Measurements from ENCODE around the gene TRAIP. TPM values are rescaled to one million over a fixed set of nuclear protein-coding genes. Genes with fewer than 3 reads are reported as not detected.
A peak's percentile ranks its signal among the peaks of the same experiment; 100 is the strongest.

The TRAIP gene
- total RNA-seq, 1 donor from 2014 or later = 6.2 TPM

DNA sequence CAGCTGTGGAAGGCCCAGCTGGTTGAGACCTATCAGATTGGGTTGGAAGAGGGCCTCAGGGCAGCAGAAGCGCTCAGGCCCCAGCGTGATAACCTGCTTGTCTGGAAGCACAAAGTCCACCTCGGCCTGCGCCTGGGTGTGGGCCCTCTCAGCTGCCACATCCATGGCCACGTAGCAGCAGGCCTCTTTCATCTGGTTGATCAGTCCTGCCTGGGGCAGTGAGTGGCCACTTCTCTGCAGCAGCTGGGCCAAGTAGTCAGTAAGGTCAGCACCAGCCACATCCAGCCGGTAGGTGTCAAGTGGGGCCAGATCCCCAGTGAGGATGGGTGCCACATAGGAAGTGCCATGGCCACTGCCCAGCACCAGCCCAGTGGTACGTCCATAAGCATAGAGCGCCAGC lies 17.3 kb upstream of the TRAIP start:
- H3K36me3 Mint-ChIP-seq (ENCODE audit: low read depth, unreplicated experiment) = no peaks in the 10 kb centered on the region
- no peak overlapping the region for H3K27ac Mint-ChIP-seq (ENCODE audit: unreplicated experiment)
- peaks cover 10% of the 10 kb centered on the region for H3K27me3 Mint-ChIP-seq (ENCODE audit: unreplicated experiment)
- no peaks in the 10 kb centered on the region for H3K9me3 Mint-ChIP-seq (ENCODE audit: unreplicated experiment)
- TF ChIP-seq, protein P1, sequence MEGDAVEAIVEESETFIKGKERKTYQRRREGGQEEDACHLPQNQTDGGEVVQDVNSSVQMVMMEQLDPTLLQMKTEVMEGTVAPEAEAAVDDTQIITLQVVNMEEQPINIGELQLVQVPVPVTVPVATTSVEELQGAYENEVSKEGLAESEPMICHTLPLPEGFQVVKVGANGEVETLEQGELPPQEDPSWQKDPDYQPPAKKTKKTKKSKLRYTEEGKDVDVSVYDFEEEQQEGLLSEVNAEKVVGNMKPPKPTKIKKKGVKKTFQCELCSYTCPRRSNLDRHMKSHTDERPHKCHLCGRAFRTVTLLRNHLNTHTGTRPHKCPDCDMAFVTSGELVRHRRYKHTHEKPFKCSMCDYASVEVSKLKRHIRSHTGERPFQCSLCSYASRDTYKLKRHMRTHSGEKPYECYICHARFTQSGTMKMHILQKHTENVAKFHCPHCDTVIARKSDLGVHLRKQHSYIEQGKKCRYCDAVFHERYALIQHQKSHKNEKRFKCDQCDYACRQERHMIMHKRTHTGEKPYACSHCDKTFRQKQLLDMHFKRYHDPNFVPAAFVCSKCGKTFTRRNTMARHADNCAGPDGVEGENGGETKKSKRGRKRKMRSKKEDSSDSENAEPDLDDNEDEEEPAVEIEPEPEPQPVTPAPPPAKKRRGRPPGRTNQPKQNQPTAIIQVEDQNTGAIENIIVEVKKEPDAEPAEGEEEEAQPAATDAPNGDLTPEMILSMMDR (IDR thresholded peaks at IDR 0.05; ENCODE audit: unreplicated experiment) = no peak
- no peak overlapping the region for H3K4me3 Mint-ChIP-seq (ENCODE audit: unreplicated experiment)
- no peak for DNase-seq (ENCODE audit: low spot score)
- H3K4me1 Mint-ChIP-seq (ENCODE audit: unreplicated experiment) = no peaks in the 10 kb centered on the region

DNA sequence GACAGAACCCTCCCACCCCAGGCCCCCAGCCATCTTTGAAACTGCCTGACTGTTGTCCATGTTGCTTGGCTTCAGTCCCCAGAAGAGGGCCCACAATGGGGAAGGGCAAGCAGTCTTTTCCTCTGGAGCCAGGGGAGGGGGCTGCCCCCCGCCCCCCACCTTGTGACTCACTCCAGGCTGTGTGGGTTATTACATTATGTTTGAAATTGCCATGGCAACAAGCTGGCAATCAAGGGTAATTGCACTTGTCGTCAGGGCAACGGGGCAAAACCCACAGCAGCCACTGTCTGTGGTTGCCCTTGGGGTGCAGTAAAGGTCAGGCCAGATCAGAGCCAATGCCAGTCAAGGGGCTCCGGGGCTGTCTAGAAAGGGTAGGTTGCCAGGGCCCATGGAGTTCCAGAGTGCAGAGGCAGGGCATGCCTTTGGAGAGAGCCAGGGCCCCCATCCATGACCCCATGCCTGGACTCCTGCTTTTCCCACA lies 16.5 kb upstream of the TRAIP start:
- Mint-ChIP-seq H3K27ac (ENCODE audit: unreplicated experiment) (no peak overlapping the region), H3K4me1 (ENCODE audit: unreplicated experiment) (no peaks in the 10 kb centered on the region), H3K9me3 (ENCODE audit: unreplicated experiment) (no peaks in the 10 kb centered on the region), H3K36me3 (ENCODE audit: low read depth, unreplicated experiment) (no peaks in the 10 kb centered on the region), H3K27me3 (ENCODE audit: unreplicated experiment) (peaks cover 13% of the 10 kb centered on the region), H3K4me3 (ENCODE audit: unreplicated experiment) (no peak overlapping the region)
- TF ChIP-seq, protein P1 (IDR thresholded peaks at IDR 0.05; ENCODE audit: unreplicated experiment) = no peak
- DNase-seq (ENCODE audit: low spot score) = no peak

DNA sequence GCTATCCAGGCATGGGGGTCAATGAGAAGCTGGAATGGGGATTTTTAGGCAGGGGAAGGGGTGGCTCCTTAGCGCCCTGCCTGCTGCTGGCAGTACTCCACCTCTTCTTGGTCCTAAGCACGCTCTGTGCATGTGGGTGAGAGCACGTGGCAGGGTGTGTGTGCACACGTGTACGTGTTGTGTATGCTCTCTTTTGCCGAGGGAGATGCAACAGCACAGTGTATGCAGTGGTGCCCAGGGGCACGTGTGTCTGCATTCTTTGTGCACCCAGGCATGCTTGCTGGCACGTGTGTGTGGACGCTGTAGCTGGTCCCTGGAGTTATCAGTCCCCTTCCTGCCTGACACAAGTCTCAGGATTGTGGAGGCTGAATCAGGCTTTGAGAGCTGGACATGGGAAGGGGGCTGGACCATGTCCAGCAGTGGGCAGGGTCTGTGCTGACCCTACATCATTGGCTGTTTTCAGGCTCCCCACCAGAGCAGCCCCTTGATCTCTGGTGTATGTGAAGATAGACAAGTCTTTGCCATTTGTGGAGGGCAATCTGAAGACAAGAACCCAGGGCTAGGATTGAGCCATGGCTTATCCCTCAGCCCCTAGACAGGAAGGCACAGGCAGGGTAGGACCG lies 15.3 kb upstream of the TRAIP start:
- Mint-ChIP-seq H3K4me3 (ENCODE audit: unreplicated experiment) (no peak overlapping the region), H3K27me3 (ENCODE audit: unreplicated experiment) (peaks cover 16% of the 10 kb centered on the region), H3K9me3 (ENCODE audit: unreplicated experiment) (no peaks in the 10 kb centered on the region), H3K36me3 (ENCODE audit: low read depth, unreplicated experiment) (no peaks in the 10 kb centered on the region), H3K4me1 (ENCODE audit: unreplicated experiment) (peaks cover 3% of the 10 kb centered on the region), H3K27ac (ENCODE audit: unreplicated experiment) (no peak overlapping the region)
- no peak for DNase-seq (ENCODE audit: low spot score)
- TF ChIP-seq, protein P1 (IDR thresholded peaks at IDR 0.05; ENCODE audit: unreplicated experiment) = no peak

DNA sequence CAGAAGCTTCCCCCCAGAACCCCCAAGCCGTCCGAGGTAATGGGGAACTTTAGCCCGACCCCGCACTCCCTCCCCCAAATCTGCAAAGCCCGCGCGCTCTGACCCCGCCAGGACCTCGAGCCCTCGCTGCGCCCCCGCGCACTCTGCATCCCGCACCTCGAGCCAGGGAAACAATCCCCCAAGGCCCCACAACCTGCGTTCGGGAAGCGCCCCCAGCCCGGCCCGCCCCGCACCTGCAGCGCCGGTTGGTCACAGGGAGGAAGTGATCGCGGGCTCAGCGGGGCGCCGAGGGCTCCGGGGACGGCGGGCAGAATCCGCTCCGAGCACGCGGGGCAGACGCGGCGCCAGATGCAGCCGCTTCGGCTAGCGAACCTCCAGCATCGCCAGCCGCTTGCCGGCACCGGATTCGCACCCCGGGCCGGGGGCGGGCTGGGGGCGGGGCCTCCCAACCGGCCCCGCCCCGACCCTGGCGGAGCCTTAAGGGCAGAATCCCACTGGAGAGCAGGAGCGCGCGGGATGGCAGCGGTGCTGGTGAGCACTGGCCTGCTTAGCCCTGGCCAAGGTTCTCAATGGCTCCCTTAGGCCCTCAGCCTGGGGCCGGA lies 13.3 kb upstream of the TRAIP start, which contains the start of gene CAMKV:
Gene CAMKV (minus strand): TSS at position 382 of the 602 bp plus-strand sequence. CDS start 7,518 bp downstream, outside the sequence.
- H3K4me1 Mint-ChIP-seq (ENCODE audit: unreplicated experiment) = peaks cover 3% of the 10 kb centered on the region
- H3K4me3 Mint-ChIP-seq (ENCODE audit: unreplicated experiment) = no peak within 1 kb of the TSS
- peaks cover 9% of the 10 kb centered on the region for H3K27me3 Mint-ChIP-seq (ENCODE audit: unreplicated experiment)
- TF ChIP-seq, protein P1 (IDR thresholded peaks at IDR 0.05; ENCODE audit: unreplicated experiment) = no peak
- H3K36me3 Mint-ChIP-seq (ENCODE audit: low read depth, unreplicated experiment) = no peaks in the 10 kb centered on the region
- H3K27ac Mint-ChIP-seq (ENCODE audit: unreplicated experiment) = no peak within 1 kb of the TSS
- DNase-seq (ENCODE audit: low spot score) = peak; percentile 45
- H3K9me3 Mint-ChIP-seq (ENCODE audit: unreplicated experiment) = no peaks in the 10 kb centered on the region

DNA sequence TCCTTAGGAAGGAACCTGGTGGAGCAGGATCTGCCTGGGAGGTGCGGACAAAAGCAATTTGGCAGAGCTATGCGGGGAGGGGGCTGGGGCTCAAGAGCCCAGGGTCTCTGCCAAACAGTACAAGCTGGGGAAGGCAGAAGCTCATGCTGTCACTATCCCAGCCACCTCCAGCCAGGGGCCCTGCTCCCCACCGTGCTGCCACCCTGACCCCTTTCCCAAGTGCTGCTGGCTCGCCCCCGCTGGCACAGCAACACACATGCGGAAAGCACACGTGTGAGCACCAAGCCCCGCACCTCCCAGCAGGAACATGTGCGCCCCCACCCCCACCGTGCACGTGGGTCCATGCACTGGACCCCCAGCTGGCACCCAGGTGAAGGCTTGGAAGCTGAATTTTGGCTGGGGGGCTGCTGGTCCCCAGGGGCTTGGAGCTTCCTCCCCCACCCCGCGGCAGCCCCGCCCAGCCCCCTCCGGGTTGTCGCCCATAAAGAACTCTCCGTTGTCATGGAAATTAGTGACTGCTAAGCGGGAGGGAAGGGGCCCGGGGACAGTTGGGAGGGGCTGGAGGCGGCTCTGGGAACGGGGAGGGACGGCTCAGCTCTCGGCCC lies 12.6 kb upstream of the TRAIP start:
- no peak for DNase-seq (ENCODE audit: low spot score)
- H3K4me1 Mint-ChIP-seq (ENCODE audit: unreplicated experiment) = peaks cover 3% of the 10 kb centered on the region

More for the DNA sequence above, 12.6 kb upstream of the TRAIP start:
- Mint-ChIP-seq H3K4me3 (ENCODE audit: unreplicated experiment) (no peak overlapping the region), H3K27ac (ENCODE audit: unreplicated experiment) (no peak overlapping the region), H3K9me3 (ENCODE audit: unreplicated experiment) (no peaks in the 10 kb centered on the region), H3K27me3 (ENCODE audit: unreplicated experiment) (peaks cover 9% of the 10 kb centered on the region), H3K36me3 (ENCODE audit: low read depth, unreplicated experiment) (no peaks in the 10 kb centered on the region)
- TF ChIP-seq, protein P1 (IDR thresholded peaks at IDR 0.05; ENCODE audit: unreplicated experiment) = no peak
